Panc1 (cell line): ENCODE results near the gene ZNF765. TPM values are rescaled to one million over a fixed set of nuclear protein-coding genes. Genes with fewer than 3 reads are reported as not detected.
"Not testable (repeated sequence)": the region's sequence is repeated elsewhere in the genome, so short reads cannot be mapped to it uniquely, and the experiment has no call there.

Experiments used
- ATAC-seq: fragments of 200-7000 bp; cut with Tn5 transposase; 2 replicates; pipeline ENCODE4 v1.9.1; 2020; ENCODE audit warnings: mild to moderate bottlenecking, moderate library complexity
- BruUV-seq: library from RNA; stranded (reverse); fragments of 400-500 nt; replicated peaks from 2 replicates; lab custom pipeline; 2021; lab: Mats Ljungman, UMichigan
- CTCF ChIA-PET: fragments of 300-600 bp; sonication (Branson Sonifier 250); formaldehyde crosslinking; loops from one replicate; lab custom pipeline; 2022; ENCODE audit warnings: antibody characterized with exemption; lab: Charles Lee
- POLR2A ChIA-PET: fragments of 300-600 bp; sonication (Branson Sonifier 250); formaldehyde crosslinking; loops from one replicate; lab custom pipeline; 2022; ENCODE audit warnings: antibody characterized with exemption; lab: Charles Lee
- DNase-seq: peaks from one replicate; pipeline ENCODE4 v3.0.0-alpha.2; 2010; ENCODE audit warnings: low read depth, low spot score
- H3K27ac ChIP-seq: 2 replicates; pipeline ENCODE4 v1.5.1; 2011; ENCODE audit warnings: mild to moderate bottlenecking, low read length, inconsistent platforms
- H3K27me3 ChIP-seq: fragments of 200-500 bp; sonication (Bioruptor generic); 2 replicates; pipeline ENCODE4 v1.6.0; 2014; ENCODE audit warnings: low read length, inconsistent platforms; ENCODE audit not compliant: control insufficient read depth, insufficient read depth
- H3K36me3 ChIP-seq: fragments of 200-500 bp; sonication (Bioruptor generic); 2 replicates; pipeline ENCODE4 v1.5.1; 2014; ENCODE audit warnings: inconsistent platforms, mild to moderate bottlenecking, low read length, moderate library complexity; ENCODE audit not compliant: control insufficient read depth, insufficient read depth
- H3K4me1 ChIP-seq: 2 replicates; pipeline ENCODE4 v1.5.1; 2011; ENCODE audit warnings: inconsistent platforms, mild to moderate bottlenecking, low read length, moderate library complexity; ENCODE audit not compliant: control insufficient read depth, insufficient read depth
- H3K4me3 ChIP-seq, 2 experiments: 2 replicates each; pipeline ENCODE4 v1.5.1; 2011 to 2012; ENCODE audit warnings: low read depth in 2 of 2, low read length in 2 of 2, mild to moderate bottlenecking in 2 of 2, inconsistent platforms in 1 of 2, moderate library complexity in 1 of 2
- H3K9me3 ChIP-seq: fragments of 200-500 bp; sonication (Bioruptor generic); 2 replicates; pipeline ENCODE4 v1.5.1; 2014; ENCODE audit warnings: low read depth, mild to moderate bottlenecking, inconsistent platforms, low read length, moderate library complexity; ENCODE audit not compliant: control insufficient read depth, insufficient read depth
- CTCF ChIP-seq: fragments of 450-650 bp; IDR thresholded peaks from 2 replicates; pipeline ENCODE4 v1.5.1; 2017; ENCODE audit warnings: mild to moderate bottlenecking
- POLR2AphosphoS5 ChIP-seq: IDR thresholded peaks from 2 replicates; pipeline ENCODE4 v1.6.1; 2012; ENCODE audit warnings: mild to moderate bottlenecking, low read depth, low read length, moderate library complexity
- REST ChIP-seq, 2 experiments: IDR thresholded peaks; 2 replicates each; pipeline ENCODE4 v1.6.1; 2011 to 2012; ENCODE audit warnings: low read depth in 2 of 2, control low read depth in 1 of 2, low read length in 1 of 2, mild to moderate bottlenecking in 1 of 2, moderate library complexity in 1 of 2; ENCODE audit not compliant: insufficient read depth in 1 of 2
- SIN3A ChIP-seq: IDR thresholded peaks from 2 replicates; pipeline ENCODE4 v1.6.1; 2012; ENCODE audit warnings: low read depth, mild to moderate bottlenecking, low read length, moderate library complexity, borderline replicate concordance; ENCODE audit not compliant: insufficient read depth
- TCF7L2 ChIP-seq: IDR thresholded peaks from 2 replicates; pipeline ENCODE4 v1.6.1; 2011; ENCODE audit warnings: mild to moderate bottlenecking, low read depth, low read length, inconsistent platforms
- in situ Hi-C: cut with HindIII; loops from 2 replicates; pipeline ENCODE4 v1.10.0; 2016; ENCODE audit warnings: low sequenced_read_pairs, low pct_unique_long_range_greater_than_20kb
- intact Hi-C: fragments of 100-400 bp; cut with micrococcal nuclease; formaldehyde crosslinking; loops from one replicate; pipeline ENCODE4 v1.10.0; 2022; ENCODE audit not compliant: unreplicated experiment
- total RNA-seq: library from RNA; stranded (reverse); gene quantifications from one replicate; pipeline ENCODE4 v1.2.1, GENCODE V29; 2021; ENCODE audit not compliant: unreplicated experiment

The ZNF765 gene
- total RNA-seq, 1 experiment from 2014 or later: 15.3 TPM

GRCh38 chr19:53357821-53358581, 36.9 kb upstream of the ZNF765 start:
- peak; percentile 56; the same call in 1 of the 2 replicates for ATAC-seq
- Histone ChIP-seq H3K27ac (no peak overlapping the region), H3K4me1 (no peaks in the 10 kb centered on the region), H3K9me3 (peaks cover 34% of the 10 kb centered on the region), H3K4me3 (no peak overlapping the region), H3K36me3 (no peaks in the 10 kb centered on the region), H3K27me3 (no peaks in the 10 kb centered on the region)
- no peak for TF ChIP-seq POLR2AphosphoS5
- TF ChIP-seq SIN3A: no peak
- no peak for TF ChIP-seq REST (IDR thresholded peaks at IDR 0.05; ENCODE audit: insufficient read depth in 1 of 2, low read depth in 2 of 2, low read length in 1 of 2)
- TF ChIP-seq CTCF: no peak
- TF ChIP-seq TCF7L2: no peak
- in situ Hi-C loops (no loop called here), intact Hi-C loops (no loop called here)
- no peak for DNase-seq
- POLR2A ChIA-PET: no interaction called here
- BruUV-seq: no TSS peak
- CTCF ChIA-PET: interaction anchor here (0.7 kb wide), 1 partner anchor 40 kb away, joined by 3 read pairs; no protein-coding TSS in a partner anchor

DNA sequence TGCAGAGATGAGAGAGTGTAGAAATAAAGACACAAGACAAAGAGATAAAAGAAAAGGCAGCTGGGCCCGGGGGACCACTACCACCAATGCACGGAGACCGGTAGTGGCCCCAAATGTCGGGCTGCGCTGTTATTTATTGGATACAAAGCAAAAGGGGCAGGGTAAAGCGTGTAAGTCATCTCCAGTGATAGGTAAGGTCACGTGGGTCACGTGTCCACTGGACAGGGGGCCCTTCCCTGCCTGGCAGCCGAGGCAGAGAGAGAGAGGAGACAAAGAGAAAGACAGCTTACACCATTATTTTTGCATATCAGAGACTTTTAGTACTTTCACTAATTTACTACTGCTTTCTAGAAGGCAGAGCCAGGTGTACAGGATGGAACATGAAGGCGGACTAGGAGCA, 34.9 kb upstream of the ZNF765 start:
- CTCF ChIA-PET: interaction anchor here (1.2 kb wide), 1 partner anchor 613 kb away, joined by 3 read pairs; no protein-coding TSS in a partner anchor
- peaks cover 15% of the 10 kb centered on the region for H3K9me3 ChIP-seq
- intact Hi-C loops: loop anchor here (5.0 kb wide), 1 partner anchor 163 kb away; no protein-coding TSS in a partner anchor
- in situ Hi-C loops, H3K36me3 ChIP-seq, POLR2A ChIA-PET, H3K27me3 ChIP-seq, H3K27ac ChIP-seq, BruUV-seq, ATAC-seq, H3K4me3 ChIP-seq, H3K4me1 ChIP-seq, DNase-seq: not testable (repeated sequence)
